Immature natural killer cell (primary cell): ENCODE measurements around the gene TAS2R39. TPM values are rescaled to one million over a fixed set of nuclear protein-coding genes. Genes with fewer than 3 reads are reported as not detected.

Source experiments
- DNase-seq, 3 donors: peaks; one replicate each; pipeline ENCODE4 v3.0.0; 2022; ENCODE audit warnings: mixed read lengths in 1 of 3
- H3K27ac Mint-ChIP-seq, 6 donors: one replicate each; pipeline ENCODE4 v1.8.0; 2020; ENCODE audit warnings: mixed read lengths in 6 of 6, mild to moderate bottlenecking in 5 of 6, inconsistent platforms in 4 of 6, moderate library complexity in 3 of 6
- H3K27me3 Mint-ChIP-seq, 3 donors: one replicate each; pipeline ENCODE4 v1.8.0; 2020 to 2021; ENCODE audit warnings: low read depth in 3 of 3, mild to moderate bottlenecking in 3 of 3, mixed read lengths in 3 of 3, moderate library complexity in 3 of 3, inconsistent platforms in 1 of 3
- H3K36me3 Mint-ChIP-seq, 3 donors: one replicate each; pipeline ENCODE4 v1.8.0; 2020; ENCODE audit warnings: mixed read lengths in 3 of 3, inconsistent platforms in 2 of 3, mild to moderate bottlenecking in 2 of 3
- H3K4me1 Mint-ChIP-seq, 2 donors: one replicate each; pipeline ENCODE4 v1.8.0; 2020; ENCODE audit warnings: inconsistent platforms in 2 of 2, mild to moderate bottlenecking in 2 of 2, mixed read lengths in 2 of 2, moderate library complexity in 1 of 2
- H3K4me3 Mint-ChIP-seq, 5 donors: one replicate each; pipeline ENCODE4 v1.8.0; 2020; ENCODE audit warnings: mild to moderate bottlenecking in 5 of 5, mixed read lengths in 5 of 5, inconsistent platforms in 3 of 5, moderate library complexity in 3 of 5
- H3K9me3 Mint-ChIP-seq, 6 donors: one replicate each; pipeline ENCODE4 v1.8.0; 2020; ENCODE audit warnings: mild to moderate bottlenecking in 6 of 6, mixed read lengths in 6 of 6, inconsistent platforms in 4 of 6, moderate library complexity in 3 of 6
- polyA plus RNA-seq, 3 donors: library from polyadenylated mRNA; unstranded; fragments of 300-500 nt; fragmentation: Illumina TruSeq; gene quantifications; one replicate each; pipeline ENCODE4 v1.2.3, GENCODE V29; 2021

Gene TAS2R39
- polyA plus RNA-seq, 3 donors from 2014 or later = not detected

DNA sequence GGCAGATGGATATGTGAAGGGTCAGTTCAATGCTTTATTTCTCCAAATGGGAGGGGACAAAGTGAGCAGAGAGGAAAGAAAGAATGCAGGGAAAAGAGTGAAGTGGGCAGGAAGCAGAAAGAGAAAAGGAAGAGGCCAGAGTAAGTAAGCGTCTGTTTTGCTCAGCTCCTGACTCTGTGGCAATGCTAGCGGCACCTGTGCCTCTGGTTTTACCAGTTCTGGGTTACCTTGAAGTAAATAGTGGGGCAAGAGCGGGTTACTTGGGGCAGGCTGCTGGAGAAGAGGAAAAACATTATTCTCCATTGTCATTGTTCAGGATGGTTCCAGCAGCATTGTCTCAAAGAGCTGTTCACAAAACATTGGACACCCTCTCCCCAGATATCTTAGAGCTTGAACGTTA, 40.6 kb downstream of the TAS2R39 start:
- Mint-ChIP-seq H3K4me1 (no peaks in the 10 kb centered on the region), H3K9me3 (no peaks in the 10 kb centered on the region), H3K4me3 (no peak overlapping the region), H3K36me3 (no peaks in the 10 kb centered on the region), H3K27ac (no peak overlapping the region), H3K27me3 (peaks cover 0 to 6% (median 5%) of the 10 kb centered on the region in 3 donors)
- DNase-seq = no peak

- Mint-ChIP-seq H3K9me3 (no peaks in the 10 kb centered on the region), H3K4me3 (no peak overlapping the region), H3K4me1 (no peaks in the 10 kb centered on the region), H3K27me3 (peaks cover 0 to 6% (median 3%) of the 10 kb centered on the region in 3 donors), H3K36me3 (no peaks in the 10 kb centered on the region), H3K27ac (no peak overlapping the region)
- no peak for DNase-seq
Measured at GRCh38 chr7:143225047-143225446, 41.8 kb downstream of the TAS2R39 start.

- Mint-ChIP-seq H3K36me3 (no peaks in the 10 kb centered on the region), H3K4me3 (no peak overlapping the region), H3K27me3 (peaks cover 0 to 3% (median 2%) of the 10 kb centered on the region in 3 donors), H3K27ac (no peak overlapping the region), H3K4me1 (no peaks in the 10 kb centered on the region), H3K9me3 (no peaks in the 10 kb centered on the region)
- no peak for DNase-seq
Measured at GRCh38 chr7:143227806-143228205, 44.6 kb downstream of the TAS2R39 start.

DNA sequence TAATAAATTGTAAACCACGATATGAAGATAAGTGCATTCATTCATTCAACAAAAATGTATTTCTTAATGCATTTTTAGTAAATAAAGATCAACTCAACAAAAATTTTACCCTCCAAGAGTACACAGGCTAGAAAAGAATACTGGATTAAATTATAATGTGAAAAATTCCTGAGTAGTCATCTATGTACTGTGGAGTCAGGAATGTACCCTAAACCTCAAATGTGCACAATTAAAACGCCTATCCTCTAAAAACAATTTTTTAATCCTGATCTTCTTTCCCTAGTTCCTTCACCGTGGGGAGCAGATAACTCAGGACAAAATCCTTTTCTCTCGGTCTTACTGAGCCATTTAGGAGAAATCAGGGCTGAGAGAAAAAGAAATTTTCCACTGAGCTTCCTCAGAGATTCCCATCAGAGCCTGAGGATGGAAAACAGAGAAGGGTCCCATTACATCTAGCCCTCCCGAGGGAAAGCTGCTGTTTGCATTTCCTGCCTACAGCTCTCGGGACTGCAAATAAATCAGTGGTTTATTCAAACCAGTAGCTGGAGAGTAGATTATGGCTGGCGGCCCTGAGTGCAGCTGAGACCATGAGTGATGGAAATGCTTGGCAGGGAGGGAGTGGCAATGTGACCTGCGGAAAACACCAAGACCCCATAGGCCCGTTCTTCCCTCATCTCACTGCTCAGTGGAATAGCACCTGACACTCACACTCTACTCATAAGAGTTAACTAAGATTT, 46.0 kb downstream of the TAS2R39 start:
- Mint-ChIP-seq H3K36me3 (no peaks in the 10 kb centered on the region), H3K27ac (no peak overlapping the region), H3K4me3 (no peak overlapping the region), H3K4me1 (no peaks in the 10 kb centered on the region), H3K9me3 (no peaks in the 10 kb centered on the region), H3K27me3 (peaks cover 0 to 3% (median 0%) of the 10 kb centered on the region in 3 donors)
- no peak for DNase-seq

GRCh38 chr7:143230602-143231457, 47.6 kb downstream of the TAS2R39 start:
- Mint-ChIP-seq H3K36me3 (no peaks in the 10 kb centered on the region), H3K9me3 (peaks cover 0 to 5% (median 0%) of the 10 kb centered on the region in 6 donors), H3K4me3 (no peak overlapping the region), H3K27ac (no peak overlapping the region), H3K4me1 (no peaks in the 10 kb centered on the region), H3K27me3 (peaks cover 0 to 8% (median 3%) of the 10 kb centered on the region in 3 donors)
- DNase-seq = no peak

Other genes starting within 250 kb of the TAS2R39 start
- not detected for gene TRPV5, start 249.7 kb upstream of the TAS2R39 start, polyA plus RNA-seq
- gene LLCFC1, start 243.9 kb upstream of the TAS2R39 start, polyA plus RNA-seq = not detected
- gene KEL, start 221.1 kb upstream of the TAS2R39 start, polyA plus RNA-seq = not detected
- gene OR9A2, start 156.3 kb upstream of the TAS2R39 start, polyA plus RNA-seq = not detected
- not detected for gene OR6V1, start 131.1 kb upstream of the TAS2R39 start, polyA plus RNA-seq
- gene PIP, start 51.3 kb upstream of the TAS2R39 start, polyA plus RNA-seq = not detected
- not detected for gene TAS2R40, start 38.6 kb downstream of the TAS2R39 start, polyA plus RNA-seq
- 100 to 1,000 TPM; 238 to 266 (median 252) TPM for gene GSTK1, start 80.0 kb downstream of the TAS2R39 start, polyA plus RNA-seq
- gene TMEM139, start 101.5 kb downstream of the TAS2R39 start, polyA plus RNA-seq = not detected
- gene CASP2, start 104.9 kb downstream of the TAS2R39 start, polyA plus RNA-seq = 10 to 100 TPM in 1 of 3 donors, 1 to 10 TPM in 2; 8.8 to 24.2 (median 9.8) TPM
- under 1 TPM in 1 of 3 donors, not detected in 2; 0.07 TPM for gene CLCN1, start 132.7 kb downstream of the TAS2R39 start, polyA plus RNA-seq
- gene FAM131B, start 179.3 kb downstream of the TAS2R39 start, polyA plus RNA-seq = 1 to 10 TPM; 1.2 to 2.3 (median 1.9) TPM
- gene ZYX, start 197.9 kb downstream of the TAS2R39 start, polyA plus RNA-seq = 100 to 1,000 TPM in 1 of 3 donors, 10 to 100 TPM in 2; 50.7 to 144 (median 51.9) TPM
- gene EPHA1, start 225.4 kb downstream of the TAS2R39 start, polyA plus RNA-seq = under 1 TPM in 2 of 3 donors, not detected in 1; 0.22 to 0.51 TPM